A549 (cell line): Measurements from ENCODE around the gene TYW1.
"Not testable (repeated sequence)": the region's sequence is repeated elsewhere in the genome, so short reads cannot be mapped to it uniquely, and the experiment has no call there.

Experiments
- CEBPB ChIP-seq, 2 experiments: fragments of >200 bp in 1 of 2; sonication (Bioruptor Twin) in 1 of 2; formaldehyde crosslinking in 1 of 2; IDR thresholded peaks; 2 replicates each; pipeline ENCODE4 v1.6.1; 2012 to 2016
- CHD4 ChIP-seq: fragments of 200-600 bp; sonication (generic); IDR thresholded peaks from 2 replicates; pipeline ENCODE4 v1.6.1; 2016; ENCODE audit warnings: antibody characterized with exemption, mild to moderate bottlenecking, borderline replicate concordance
- CTCF ChIP-seq: fragments of >200 bp; sonication (Bioruptor Twin); formaldehyde crosslinking; IDR thresholded peaks from 3 replicates; pipeline ENCODE4 v1.5.1; 2016
- FOSL2 ChIP-seq, 2 experiments: fragments of 450-650 bp in 1 of 2; fragments of >200 bp in 1 of 2; sonication (Bioruptor Twin) in 1 of 2; formaldehyde crosslinking; IDR thresholded peaks; 2 replicates each; pipeline versions ENCODE4 v1.5.0 to v1.6.1; 2016 to 2020; ENCODE audit warnings: mild to moderate bottlenecking in 1 of 2, moderate library complexity in 1 of 2
- HEYL ChIP-seq: fragments of 250-450 bp; sonication (Bioruptor Pico); IDR thresholded peaks from 2 replicates; pipeline ENCODE4 v1.8.0; 2021; ENCODE audit warnings: mild to moderate bottlenecking, moderate library complexity
- KDM1A ChIP-seq: fragments of 200-600 bp; sonication (generic); IDR thresholded peaks from 2 replicates; pipeline ENCODE4 v1.6.1; 2016; ENCODE audit warnings: low read depth, mild to moderate bottlenecking
- POLR2A ChIP-seq: IDR thresholded peaks from 2 replicates; pipeline ENCODE4 v1.6.1; 2012; ENCODE audit warnings: mild to moderate bottlenecking, low read length
- REST ChIP-seq: fragments of 200-600 bp; sonication (generic); IDR thresholded peaks from 2 replicates; pipeline ENCODE4 v1.6.1; 2016; ENCODE audit warnings: antibody characterized with exemption, mild to moderate bottlenecking, moderate library complexity
- USF2 ChIP-seq: fragments of 450-650 bp; IDR thresholded peaks from 2 replicates; pipeline ENCODE4 v1.6.1; 2014; ENCODE audit warnings: antibody characterized with exemption

- not testable (repeated sequence) for TF ChIP-seq POLR2A; KDM1A; CTCF; CHD4; HEYL; USF2; CEBPB (IDR thresholded peaks at IDR 0.05); FOSL2 (IDR thresholded peaks at IDR 0.05); FOSL2 (CRISPR knock-in tag; IDR thresholded peaks at IDR 0.05); REST
Measured at GRCh38 chr7:66979013-66979412, 17.6 kb upstream of the TYW1 start.
